NCI-H226 (cell line): ENCODE measurements around the gene FAM25C.
A peak's percentile ranks its signal among the peaks of the same experiment; 100 is the strongest.
"Not testable (repeated sequence)": the region's sequence is repeated elsewhere in the genome, so short reads cannot be mapped to it uniquely, and the experiment has no call there.

Experiments used
- DNase-seq: peaks from one replicate; pipeline ENCODE4 v3.0.0-alpha.2; 2015

Gene FAM25C

DNA sequence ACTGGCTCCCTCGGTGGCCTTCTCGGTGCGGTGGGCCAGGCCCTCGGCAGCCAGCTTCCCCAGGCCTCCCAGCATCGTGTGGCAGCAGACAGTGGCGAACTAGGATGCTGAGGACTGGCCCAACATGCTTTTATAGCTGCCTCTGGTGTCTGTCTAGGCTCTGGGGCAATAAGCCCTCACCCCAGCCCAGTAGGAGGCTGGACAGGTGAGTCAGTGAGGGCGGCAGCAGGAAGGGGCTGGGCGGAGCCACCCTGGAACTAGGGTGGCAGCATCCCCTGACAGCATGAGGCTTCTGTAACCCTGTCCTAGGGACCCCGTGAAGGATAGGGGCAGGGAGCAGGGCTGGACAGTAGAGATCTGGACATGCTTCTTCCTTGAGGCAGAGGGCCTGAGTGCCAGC is at the start of gene FAM25C:
FAM25C (minus strand) TSS at position 101 of the 400 bp plus-strand sequence; CDS start at position 75, 26 bp downstream.
- DNase-seq, result not testable (repeated sequence)

DNA sequence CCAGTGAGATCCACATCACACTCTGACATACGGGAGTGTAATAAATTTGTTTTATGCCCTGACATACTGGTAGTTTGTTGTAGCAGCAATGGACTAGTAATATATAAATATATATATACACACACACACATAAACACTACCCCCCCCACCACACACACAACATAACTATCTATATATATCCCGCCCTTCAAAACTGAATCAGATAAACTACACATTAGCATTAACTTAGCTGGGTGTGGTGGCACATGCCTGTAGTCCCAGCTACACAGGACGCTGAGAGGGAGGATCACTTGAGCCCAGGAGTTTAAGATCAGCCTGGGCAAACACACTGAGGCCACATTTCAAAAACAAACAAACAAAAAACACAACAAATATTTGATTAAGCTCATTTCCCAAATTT is 45.0 kb upstream of the FAM25C start:
- not testable (repeated sequence) for DNase-seq

DNA sequence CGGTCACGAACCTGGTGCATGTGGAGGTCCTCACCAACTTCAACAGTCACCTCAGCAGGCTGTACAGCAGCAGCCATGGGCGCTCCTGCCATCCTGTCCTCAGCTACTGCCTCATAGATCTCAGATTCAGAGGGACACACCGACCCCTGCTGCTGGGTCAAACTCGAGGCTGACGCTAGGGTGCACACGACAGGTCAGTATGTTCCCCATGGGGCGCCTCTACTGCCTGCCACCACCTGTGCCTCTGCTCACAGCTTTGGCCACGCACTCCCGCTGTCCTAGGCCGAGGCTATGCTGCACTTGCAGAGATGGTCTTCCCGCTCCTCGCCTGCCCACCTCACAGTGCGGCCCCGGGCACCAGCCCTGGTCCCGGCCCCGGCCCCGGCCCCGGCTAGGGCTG is 31.8 kb upstream of the FAM25C start:
- DNase-seq, result not testable (repeated sequence)

DNA sequence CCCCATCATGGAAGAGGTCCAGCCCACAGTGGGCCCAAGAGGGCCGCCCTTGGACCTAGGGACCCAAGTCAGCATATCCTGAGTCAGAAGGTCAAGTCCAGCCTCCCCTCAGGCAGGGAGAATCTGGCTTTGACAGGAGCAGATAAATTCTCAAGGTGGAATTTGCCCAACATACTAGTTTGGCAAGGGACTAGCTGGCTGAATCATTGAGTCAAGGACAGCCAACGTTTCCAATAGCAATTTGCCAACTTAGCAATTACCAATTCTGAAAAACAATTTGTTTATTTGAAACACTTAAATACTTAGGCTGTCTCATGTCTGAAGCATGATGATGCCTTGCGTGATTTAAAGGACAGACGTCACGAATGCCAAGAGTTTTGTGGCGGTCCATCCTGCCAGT is 2.7 kb upstream of the FAM25C start:
- not testable (repeated sequence) for DNase-seq

DNA sequence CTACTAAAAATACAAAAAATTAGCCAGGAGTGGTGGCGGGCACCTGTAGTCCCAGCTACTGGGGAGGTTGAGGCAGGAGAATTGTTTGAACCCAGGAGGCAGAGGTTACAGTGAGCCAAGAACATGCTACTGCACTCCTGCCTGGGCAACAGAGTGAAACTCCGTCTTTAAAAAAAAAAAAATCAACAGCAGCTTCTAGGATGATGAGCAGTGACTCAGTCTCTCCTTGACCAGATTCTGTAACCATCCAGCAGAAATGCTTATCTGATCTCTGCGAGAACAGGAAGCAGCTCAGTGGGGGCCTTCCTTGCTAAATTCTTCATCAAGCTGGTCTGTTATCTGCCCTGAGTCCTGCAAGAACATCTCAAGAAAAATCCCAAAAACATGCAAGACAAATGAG is 5.5 kb downstream of the FAM25C start:
- DNase-seq, result peak; percentile 50

DNA sequence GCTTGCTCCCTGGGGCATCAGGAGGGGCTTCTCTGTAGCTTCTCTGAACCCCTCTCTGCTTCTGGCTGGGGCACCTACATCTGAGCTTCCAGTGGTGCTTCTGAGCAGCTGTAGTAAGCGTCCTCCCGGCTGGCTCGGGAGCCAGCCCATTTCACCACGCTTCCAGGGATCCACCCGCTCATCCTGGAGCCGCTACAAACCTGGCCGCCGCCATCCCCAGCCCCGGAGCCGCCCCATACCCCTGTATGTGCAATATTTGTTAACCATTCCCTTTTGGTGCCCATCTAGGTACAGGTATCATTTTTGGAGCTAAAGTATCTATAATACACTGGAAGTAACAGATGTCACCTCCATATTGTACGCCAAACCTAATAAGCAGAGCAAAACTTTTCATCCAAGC is 7.0 kb downstream of the FAM25C start:
- DNase-seq, result not testable (repeated sequence)

DNA sequence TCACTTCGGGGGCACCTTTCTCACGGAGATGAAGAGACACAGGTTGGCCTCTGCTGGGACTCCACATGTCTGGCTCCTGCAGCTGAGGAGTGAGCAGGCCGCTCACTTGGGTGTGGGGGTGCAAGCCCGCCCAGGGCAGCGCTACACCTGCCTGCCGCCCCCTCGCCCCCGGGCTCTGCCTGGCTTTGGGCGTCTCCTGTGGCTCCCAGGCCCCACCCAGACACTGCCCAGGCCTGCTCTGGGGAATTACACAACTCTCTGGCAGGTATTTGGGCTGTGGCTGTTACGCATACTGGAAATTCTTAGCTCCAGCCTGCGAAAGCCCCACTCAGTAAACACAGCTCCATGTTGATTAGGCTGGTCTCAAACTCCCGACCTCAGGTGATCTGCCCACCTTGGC is 7.9 kb downstream of the FAM25C start:
- peak; percentile 77 for DNase-seq

DNA sequence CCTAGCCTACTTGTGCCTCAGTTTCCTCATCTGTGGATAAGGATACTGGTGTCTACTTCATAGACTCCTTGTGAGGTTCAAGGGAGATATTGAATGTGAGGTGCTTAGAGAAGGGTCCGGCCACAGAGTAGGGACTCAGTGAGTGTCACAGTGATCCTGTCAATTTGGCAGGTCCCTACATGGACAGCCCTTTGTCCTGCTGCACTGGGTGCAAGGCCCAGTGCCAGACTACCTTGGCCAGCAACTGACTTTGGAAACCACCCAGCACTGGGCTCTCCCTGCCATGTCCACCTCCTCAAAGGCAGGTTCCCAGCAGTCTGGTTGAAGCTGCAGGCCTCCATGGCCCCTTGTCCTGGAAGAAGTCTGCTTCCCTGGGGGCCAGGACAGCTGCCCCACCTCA is 9.5 kb downstream of the FAM25C start:
- DNase-seq, result not testable (repeated sequence)

DNA sequence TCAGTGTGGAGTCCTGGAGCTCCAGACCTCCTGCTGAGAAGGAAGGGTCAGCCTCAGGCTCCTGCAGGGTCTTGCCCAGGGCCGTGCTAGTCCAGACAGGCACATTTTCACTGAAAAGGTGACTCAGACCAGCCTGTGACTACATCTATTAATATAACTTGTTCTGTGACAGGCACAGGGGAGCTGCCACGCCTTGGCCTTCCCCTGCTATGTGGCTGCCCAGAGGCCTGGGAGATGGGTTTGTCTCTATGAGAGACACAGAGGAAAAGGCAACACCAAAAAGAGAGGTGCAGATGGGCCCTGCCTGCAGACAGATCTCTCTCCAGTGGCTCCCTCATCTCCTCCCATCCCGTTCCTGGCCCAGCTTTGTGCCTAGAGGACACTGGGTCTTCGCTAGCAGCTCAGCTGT is 10.0 kb downstream of the FAM25C start:
- DNase-seq, result not testable (repeated sequence)

DNA sequence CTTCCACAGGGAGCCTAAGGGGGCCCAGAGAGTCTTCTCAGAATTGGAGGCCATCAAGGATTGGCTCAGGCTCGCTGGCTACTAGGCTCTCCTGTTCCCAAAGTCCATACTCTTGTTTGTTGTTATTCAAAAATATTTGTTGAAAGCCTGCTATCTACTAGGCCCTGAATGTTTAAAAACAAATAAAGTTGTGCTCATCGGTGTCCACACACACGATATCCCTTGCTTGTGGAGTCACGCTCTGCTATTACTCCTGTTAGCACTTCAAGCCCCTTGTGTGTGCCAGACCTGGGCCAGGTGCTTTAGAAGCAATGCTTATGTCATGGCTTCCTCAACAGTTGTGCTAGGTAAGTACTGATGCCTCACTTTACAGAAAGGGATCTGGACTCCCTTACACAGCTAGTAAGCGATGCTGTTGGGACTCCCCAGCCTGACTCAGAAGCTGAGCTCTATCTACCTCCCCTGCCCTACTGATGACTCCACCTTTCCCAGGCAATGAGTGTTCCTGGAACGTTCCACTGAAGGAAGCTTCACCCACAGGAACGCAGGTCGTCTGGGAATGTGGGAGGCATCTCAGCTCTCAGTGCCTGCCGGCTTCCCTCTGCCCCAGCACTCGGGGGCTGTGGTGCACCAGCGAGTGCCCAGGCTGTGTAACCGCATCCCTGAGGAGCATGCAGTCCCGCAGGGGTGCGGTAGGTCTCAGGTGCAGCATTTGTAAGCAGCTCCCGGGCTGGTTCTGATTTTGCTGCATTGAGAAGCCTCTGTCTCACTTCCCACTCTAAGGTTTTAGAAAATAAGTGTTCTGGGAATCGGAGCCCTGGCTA is 10.7 kb downstream of the FAM25C start:
- peak; percentile 93 for DNase-seq

DNA sequence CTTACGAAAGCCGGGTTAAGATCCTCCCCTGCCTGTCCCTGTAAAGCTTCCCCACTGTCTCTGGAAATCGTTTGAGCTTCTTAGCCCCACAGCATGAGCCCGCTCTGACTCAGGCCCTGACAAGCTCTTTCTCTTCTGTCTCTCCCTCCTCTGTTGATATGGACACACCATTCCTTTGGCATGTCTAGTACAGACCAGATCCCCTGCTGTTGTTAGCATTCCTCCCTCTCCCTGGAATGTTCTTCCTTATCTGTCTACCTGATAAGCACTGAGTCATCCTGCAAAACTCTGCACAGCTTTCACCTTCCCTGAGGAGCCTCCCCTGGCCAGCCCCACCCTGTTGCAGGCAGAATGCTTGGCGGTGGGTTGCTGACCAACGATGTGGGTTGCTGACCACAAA is 11.6 kb downstream of the FAM25C start:
- not testable (repeated sequence) for DNase-seq

DNA sequence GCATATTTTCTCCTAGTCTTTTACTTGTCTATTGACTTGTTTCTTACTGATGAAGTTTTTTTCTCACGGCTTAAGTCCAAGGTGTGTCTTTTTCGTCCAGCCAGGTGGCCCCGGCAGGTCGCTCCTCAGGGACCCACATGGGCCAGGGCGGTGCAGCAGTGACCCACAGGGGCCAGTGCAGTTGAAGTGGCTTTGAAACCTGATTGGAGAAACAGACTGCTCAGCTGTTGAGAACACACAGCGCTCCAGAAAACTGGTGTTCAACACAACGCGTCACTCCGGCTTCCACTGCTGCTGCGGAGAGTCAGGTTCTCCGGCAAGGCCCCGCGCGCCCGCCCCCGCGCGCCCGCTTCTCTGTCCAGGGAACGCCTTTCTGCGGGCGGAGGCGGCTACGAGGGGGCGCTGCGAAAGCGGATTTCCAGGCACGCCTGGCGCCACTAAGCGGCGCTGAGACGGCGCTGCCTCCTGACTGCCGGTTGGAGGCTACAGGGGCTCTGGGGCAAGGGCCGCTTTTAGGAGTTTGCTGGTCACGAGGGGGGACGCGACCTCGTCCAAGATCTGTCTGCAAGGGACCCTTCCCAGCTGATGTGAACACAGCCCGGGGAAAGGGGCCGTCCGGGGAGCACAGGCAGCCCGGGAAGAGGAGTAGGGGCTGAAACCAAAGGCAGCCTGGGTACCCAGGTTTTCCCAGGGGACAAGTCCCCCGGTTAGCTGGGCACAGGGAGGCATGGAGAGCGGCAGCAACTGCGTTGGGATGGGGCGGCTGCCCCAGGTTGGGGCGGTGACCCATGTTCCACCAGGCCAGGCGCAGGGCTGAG is 13.0 kb downstream of the FAM25C start:
- not testable (repeated sequence) for DNase-seq

DNA sequence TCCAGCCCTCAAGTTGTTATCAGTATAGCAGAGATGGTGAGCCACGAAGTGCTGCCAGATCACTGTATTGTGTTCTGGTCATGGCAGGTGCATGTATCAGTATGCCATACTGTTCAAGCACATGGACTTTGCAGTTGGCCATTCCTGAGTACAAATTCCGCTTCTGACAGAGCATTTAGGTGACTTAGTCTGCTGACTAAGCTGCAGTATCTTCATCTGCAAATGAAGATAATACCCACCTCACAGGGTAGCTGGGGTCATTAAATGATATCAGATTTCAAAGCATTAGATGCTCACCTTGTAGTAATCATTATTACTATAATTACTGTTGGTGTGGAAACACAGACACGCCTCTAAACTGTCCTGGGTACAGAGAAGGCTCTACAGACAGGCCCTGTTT is 24.2 kb downstream of the FAM25C start:
- DNase-seq, result peak; percentile 1

DNA sequence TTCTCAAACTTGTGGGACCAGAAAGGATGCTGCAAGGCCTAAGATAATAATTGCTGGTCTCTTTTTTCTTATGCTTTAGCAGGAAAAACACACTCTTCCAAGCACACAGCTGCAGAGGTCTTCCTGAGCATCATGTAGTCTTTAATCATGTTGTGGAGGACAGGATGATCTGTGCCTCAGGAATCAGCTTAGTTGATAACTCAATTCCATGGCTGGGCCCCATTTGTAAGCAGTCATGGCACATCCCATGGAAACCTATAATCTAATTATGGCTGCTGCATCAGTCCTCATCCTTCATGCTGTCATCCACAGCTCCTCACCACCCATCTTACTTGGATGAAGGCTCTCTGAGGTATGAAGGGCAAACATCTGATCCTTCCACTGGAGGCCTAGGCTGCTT is 26.5 kb downstream of the FAM25C start:
- not testable (repeated sequence) for DNase-seq

DNA sequence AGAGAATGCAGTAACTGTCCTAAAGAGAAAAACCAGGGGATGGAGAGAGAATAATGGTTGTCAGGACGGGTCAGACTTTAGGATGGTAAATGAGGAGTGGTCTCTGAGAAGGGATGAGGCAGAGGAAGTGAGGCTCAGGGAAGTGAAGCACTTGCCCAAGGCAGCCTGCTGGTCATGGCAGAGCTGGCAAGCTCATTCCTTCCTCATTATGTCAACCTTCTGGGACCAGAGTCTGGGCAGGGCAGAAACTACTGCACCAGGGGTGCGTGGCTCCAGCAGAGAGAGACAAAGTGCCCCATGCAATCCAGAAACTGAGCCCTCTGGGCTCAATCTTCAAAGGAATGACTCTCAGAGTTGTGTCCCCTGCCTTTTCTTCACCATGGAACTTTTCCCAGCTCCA is 27.5 kb downstream of the FAM25C start:
- DNase-seq, result not testable (repeated sequence)

DNA sequence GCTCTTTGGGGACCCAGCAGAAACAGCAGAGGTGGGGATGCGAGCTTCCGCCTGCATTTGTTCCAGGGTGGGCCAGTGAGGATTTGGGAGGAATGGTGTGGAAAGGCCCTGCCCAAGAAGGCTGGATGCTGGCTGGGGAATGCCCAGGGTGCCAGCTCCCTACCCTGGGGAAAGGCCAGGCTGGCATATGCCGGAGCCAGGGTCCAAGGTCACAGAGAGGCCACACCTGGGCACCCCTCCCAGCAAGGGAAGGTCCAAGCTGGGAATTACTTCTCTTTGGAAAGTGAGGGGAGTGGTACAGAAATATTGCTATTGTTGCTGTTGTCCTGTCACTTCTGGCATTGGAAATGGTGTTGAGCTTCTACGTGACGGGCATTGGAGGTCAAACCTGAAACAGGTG is 28.0 kb downstream of the FAM25C start:
- DNase-seq, result not testable (repeated sequence)

DNA sequence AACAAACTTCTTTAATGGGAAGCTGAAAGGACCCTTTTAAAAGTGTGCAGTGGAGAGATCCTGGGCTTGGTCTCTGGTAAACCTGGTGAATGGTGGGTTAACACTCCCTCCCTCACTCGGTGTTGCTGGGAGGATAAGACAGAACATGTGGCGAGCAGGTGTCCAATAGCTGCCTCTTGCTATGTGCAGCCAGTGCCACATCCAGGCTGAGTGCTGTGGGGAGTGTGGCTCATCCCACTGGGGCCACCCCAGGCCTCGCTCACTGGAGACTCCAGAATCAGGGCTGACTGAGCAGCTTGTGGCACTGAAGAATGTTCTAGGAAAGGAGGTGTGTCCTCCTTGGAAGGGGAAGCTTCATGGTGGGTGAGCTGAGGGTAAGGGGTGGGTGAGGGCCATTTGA is 29.5 kb downstream of the FAM25C start:
- DNase-seq, result not testable (repeated sequence)

DNA sequence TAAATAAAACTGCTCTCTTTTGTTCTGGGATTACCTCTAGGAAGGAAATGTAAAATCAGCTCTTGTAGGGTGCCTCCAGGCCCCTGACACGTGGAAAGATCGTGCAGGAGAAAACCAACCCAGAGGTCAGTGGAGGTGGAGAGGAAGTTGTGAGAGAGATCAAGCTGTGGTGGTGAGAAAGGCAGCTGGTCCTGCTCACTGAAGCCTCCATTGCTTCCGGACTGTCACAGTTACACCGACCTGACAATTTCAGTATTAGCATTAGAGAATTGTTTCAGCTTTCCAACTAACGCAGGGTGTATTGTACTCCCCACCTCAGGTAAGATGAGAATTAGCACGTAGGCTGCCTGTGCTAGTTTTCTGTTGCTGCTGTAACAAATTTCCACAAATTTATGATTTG is 30.6 kb downstream of the FAM25C start:
- DNase-seq, result not testable (repeated sequence)

DNA sequence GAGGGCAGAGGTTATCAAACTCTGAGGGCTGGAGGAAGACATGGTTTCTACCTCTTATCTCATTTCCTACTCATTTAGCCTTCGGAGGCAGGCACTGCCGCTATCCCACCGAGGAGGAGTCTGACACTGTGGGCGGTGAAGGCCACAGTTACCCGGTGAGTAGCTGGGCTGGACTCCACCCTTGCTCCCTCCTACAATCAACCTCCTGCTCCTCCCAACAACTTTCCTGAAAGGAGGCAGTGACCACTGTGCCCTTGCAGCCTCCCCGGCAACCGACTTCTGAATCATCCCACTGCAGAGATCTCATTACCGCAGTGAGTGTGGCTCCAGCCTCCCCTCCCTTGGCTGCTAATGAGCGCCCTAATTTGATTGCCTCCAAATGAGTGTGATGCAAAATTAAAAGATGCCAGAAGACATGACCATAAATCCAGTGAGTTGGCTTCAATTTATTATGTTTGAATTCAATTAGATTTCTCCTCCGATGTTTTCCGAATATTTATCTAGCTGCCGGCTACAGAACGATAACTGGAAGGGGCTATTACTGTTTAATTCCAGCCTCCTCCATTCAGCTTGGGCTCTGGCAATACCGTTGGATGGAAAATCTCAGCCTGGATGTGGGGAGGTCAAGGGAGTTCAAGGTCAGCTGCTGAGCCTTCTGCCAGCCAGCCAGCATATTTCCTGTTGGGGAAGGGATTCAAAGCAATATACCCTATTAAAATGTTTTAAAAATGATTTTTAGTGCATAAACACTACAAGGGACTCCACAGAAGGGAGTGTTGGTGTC is 35.1 kb downstream of the FAM25C start:
- DNase-seq, result not testable (repeated sequence)

DNA sequence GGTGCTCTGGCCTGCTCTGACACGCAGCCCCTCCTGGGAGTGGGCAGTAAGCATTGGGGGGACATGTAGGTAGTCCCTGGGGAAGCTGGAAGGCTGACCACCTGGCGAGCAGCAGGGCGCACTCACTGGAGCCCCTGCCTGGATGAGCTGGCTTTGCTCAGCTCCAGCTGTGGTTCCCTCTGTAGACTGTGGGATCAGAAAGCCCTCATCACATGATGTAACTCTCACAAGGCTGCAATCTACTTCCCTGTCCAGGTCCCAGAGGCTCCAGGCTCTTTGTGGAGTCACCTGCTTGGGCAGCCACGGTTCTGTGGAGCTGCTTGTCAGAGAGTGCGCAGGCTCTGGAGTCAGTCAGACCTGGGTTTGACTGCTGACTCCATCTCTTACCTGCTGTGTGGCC is 36.8 kb downstream of the FAM25C start:
- not testable (repeated sequence) for DNase-seq

DNA sequence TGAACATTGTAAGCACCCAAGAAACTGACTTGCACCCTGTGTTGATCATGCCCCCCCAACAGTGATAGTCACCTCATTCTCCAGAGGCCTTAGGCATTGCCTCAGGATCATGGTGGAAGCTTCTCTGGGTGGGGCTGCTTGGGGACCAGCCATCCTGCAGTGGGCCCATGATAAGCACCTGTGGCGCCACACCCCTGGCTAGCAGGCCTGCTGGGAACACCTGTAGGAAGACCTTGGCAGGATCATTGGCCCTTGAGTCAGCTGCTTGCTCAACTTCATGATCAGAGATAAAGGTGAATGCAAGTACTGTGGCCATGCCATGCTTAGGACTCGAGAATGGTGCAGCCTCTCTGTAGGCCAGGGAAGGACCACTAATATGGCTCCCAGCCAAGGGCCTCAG is 38.9 kb downstream of the FAM25C start:
- DNase-seq, result not testable (repeated sequence)

DNA sequence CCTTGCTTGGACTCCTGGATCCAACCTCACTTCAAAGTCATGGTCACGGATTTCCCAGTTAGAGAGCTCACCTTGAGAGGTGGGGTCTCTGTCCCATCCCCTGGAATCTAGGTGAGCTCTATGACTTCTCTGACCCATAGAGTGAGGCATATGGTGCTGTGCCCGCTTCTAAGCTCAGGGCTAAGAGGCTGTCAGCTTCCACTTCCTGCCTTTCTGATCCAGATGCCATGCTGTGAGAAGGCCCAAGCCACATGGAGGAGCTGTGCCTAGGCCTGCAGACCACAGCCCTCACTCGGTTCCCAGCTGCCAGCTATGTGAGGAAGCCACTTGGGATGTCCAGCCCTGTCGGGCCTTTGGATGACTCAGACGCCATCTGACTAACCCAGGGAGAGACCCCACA is 39.9 kb downstream of the FAM25C start:
- not testable (repeated sequence) for DNase-seq

DNA sequence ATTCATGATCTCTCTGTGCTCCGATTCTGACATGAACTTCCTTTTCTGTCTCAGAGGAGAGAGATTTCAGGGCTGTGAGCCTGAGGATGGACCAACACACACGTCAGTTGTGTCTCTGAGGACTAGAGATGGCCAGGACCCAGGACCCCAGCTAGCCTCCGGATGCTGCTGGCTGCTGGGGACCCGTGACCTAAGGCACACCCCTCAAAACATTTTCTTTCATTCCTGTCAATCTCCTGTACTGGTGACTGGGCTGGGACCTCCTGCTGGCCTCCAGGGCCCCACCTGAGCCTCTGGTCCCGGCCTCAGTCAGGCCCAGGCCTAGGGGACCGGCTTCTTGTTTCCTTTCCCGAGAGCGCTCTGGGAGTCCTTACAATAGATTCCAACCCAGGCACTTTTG is 42.4 kb downstream of the FAM25C start:
- DNase-seq, result not testable (repeated sequence)
